ENCODE results near the gene GALNT17. TPM values are rescaled to one million over a fixed set of nuclear protein-coding genes. Genes with fewer than 3 reads are reported as not detected.

Gene GALNT17
- total RNA-seq, 1 experiment from 2014 or later, result not detected

DNA sequence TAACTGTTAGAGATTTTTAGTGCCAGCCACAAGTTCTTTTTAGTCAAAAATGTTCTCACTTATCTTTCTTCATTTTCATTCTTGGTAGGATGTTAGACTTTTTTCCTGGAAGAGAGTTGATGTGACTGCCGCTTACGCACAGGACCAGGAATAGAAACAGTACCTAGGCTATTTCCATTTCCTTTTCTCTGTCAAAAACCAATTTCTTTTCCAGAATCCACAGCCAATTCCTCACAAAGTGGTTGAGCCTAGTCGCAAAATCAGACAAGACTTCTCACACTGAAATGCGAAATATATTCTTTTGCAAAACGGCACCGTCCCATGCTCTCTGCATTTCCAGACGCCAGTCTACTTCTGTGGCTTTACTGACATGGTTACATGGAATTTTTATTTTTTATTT, 394.2 kb downstream of the GALNT17 start:
- ATAC-seq (no peak), DNase-seq (no peak)
- no peaks in the 10 kb centered on the region for H3K27me3 ChIP-seq (ENCODE audit: low read length)
- H3K9me3 ChIP-seq (ENCODE audit: low read length), result peaks cover 3% of the 10 kb centered on the region; the same call in 1 of the 2 replicates
- no peaks in the 10 kb centered on the region for H3K9me2 ChIP-seq (replicated peaks; ENCODE audit: low read length)
- CTCF ChIA-PET, result no interaction called here
- no peaks in the 10 kb centered on the region for H3F3A ChIP-seq (ENCODE audit: low read length, unreplicated experiment)
- H3K79me2 ChIP-seq (ENCODE audit: low read length), result no peaks in the 10 kb centered on the region
- TF ChIP-seq EZH2phosphoT487 (IDR thresholded peaks at IDR 0.05; ENCODE audit: borderline replicate concordance, low read length) (no peak), EZH2 (IDR thresholded peaks at IDR 0.05; ENCODE audit: low read length, unreplicated experiment) (no peak)
- TF ChIP-seq, protein P1, sequence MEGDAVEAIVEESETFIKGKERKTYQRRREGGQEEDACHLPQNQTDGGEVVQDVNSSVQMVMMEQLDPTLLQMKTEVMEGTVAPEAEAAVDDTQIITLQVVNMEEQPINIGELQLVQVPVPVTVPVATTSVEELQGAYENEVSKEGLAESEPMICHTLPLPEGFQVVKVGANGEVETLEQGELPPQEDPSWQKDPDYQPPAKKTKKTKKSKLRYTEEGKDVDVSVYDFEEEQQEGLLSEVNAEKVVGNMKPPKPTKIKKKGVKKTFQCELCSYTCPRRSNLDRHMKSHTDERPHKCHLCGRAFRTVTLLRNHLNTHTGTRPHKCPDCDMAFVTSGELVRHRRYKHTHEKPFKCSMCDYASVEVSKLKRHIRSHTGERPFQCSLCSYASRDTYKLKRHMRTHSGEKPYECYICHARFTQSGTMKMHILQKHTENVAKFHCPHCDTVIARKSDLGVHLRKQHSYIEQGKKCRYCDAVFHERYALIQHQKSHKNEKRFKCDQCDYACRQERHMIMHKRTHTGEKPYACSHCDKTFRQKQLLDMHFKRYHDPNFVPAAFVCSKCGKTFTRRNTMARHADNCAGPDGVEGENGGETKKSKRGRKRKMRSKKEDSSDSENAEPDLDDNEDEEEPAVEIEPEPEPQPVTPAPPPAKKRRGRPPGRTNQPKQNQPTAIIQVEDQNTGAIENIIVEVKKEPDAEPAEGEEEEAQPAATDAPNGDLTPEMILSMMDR (conservative IDR thresholded peaks at IDR 0.05; ENCODE audit: low read depth, low read length), result no peak
- POLR2A ChIA-PET (ENCODE audit: unreplicated experiment), result no interaction called here
- no peak overlapping the region for H3K4me2 ChIP-seq (ENCODE audit: low read length)
- H3K9ac ChIP-seq (ENCODE audit: low read length), result no peak overlapping the region
- no TSS peak for BruUV-seq (replicated peaks)
- H3K27ac ChIP-seq (ENCODE audit: low read length), result no peak overlapping the region
- H2AFZ ChIP-seq (ENCODE audit: low read length), result no peak overlapping the region
- H3K36me3 ChIP-seq (ENCODE audit: low read depth, low read length), result no peaks in the 10 kb centered on the region
- H3K4me1 ChIP-seq (ENCODE audit: insufficient read depth, low read length), result no peaks in the 10 kb centered on the region
- intact Hi-C loops (cut with micrococcal nuclease), result no loop called here
- no peak overlapping the region for H3K4me3 ChIP-seq (ENCODE audit: low read length)
- H4K20me1 ChIP-seq (ENCODE audit: low read length), result no peaks in the 10 kb centered on the region

DNA sequence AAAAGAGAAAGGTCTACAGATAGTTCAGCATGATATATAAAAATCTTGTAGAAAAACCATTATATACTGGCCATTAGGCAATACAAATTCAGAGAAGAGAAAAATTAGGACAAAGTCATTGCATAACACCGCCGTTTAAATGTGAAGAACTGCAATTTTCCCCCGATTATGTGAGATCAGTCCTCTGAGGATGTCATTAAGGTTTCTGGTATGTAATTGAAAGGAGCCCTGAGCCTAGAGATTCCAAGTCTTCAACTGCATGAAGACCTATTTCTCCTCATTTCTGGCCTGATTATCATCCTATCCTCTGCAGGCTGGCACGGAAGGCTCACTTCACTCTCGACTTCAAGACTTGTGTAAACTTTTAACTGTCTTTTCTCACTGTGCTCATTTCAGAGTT, 395.3 kb downstream of the GALNT17 start:
- H3K27me3 ChIP-seq (ENCODE audit: low read length), result no peaks in the 10 kb centered on the region
- CTCF ChIA-PET, result no interaction called here
- no TSS peak for BruUV-seq (replicated peaks)
- DNase-seq, result no peak
- H3F3A ChIP-seq (ENCODE audit: low read length, unreplicated experiment), result no peaks in the 10 kb centered on the region
- H3K9me2 ChIP-seq (replicated peaks; ENCODE audit: low read length), result no peaks in the 10 kb centered on the region
- no peak overlapping the region for H3K9ac ChIP-seq (ENCODE audit: low read length)
- intact Hi-C loops (cut with micrococcal nuclease), result no loop called here
- H4K20me1 ChIP-seq (ENCODE audit: low read length), result no peaks in the 10 kb centered on the region
- POLR2A ChIA-PET (ENCODE audit: unreplicated experiment), result no interaction called here
- no peak overlapping the region for H3K27ac ChIP-seq (ENCODE audit: low read length)
- no peak for ATAC-seq
- no peak overlapping the region for H3K4me2 ChIP-seq (ENCODE audit: low read length)
- H2AFZ ChIP-seq (ENCODE audit: low read length), result no peak overlapping the region
- TF ChIP-seq EZH2 (IDR thresholded peaks at IDR 0.05; ENCODE audit: low read length, unreplicated experiment), result no peak
- TF ChIP-seq, protein P1 (conservative IDR thresholded peaks at IDR 0.05; ENCODE audit: low read depth, low read length), result no peak
- TF ChIP-seq EZH2phosphoT487 (IDR thresholded peaks at IDR 0.05; ENCODE audit: borderline replicate concordance, low read length), result no peak
- H3K9me3 ChIP-seq (ENCODE audit: low read length), result 0 out of 2 replicates have a peak, but pooled peaks cover under 1% of the 10 kb centered on the region
- H3K4me3 ChIP-seq (ENCODE audit: low read length), result no peak overlapping the region
- no peaks in the 10 kb centered on the region for H3K4me1 ChIP-seq (ENCODE audit: insufficient read depth, low read length)
- H3K36me3 ChIP-seq (ENCODE audit: low read depth, low read length), result no peaks in the 10 kb centered on the region
- no peaks in the 10 kb centered on the region for H3K79me2 ChIP-seq (ENCODE audit: low read length)

DNA sequence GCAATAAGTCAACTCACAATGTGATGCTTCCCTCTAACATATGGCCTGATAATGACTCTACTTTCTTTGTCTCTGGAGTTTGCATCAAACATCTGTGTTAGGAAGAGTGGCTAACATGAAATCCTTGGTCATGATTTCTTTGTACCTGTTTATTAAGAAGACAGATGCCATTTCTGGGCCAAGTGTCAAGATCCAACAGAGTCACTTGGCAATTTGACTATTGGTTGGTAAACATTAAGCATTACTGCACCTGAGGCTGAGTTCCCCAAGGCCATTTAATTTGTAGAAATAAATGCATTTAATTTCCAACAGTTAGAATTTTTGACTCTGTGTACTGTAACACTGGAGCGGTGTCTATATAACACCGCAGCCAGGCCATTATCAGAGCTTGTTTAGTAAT, 403.7 kb downstream of the GALNT17 start:
- ChIA-PET POLR2A (ENCODE audit: unreplicated experiment) (no interaction called here), CTCF (no interaction called here)
- Histone ChIP-seq H3F3A (ENCODE audit: low read length, unreplicated experiment) (no peaks in the 10 kb centered on the region), H3K4me3 (ENCODE audit: low read length) (no peak overlapping the region), H3K9me2 (replicated peaks; ENCODE audit: low read length) (no peaks in the 10 kb centered on the region), H4K20me1 (ENCODE audit: low read length) (no peaks in the 10 kb centered on the region), H3K4me1 (ENCODE audit: insufficient read depth, low read length) (no peaks in the 10 kb centered on the region), H3K79me2 (ENCODE audit: low read length) (no peaks in the 10 kb centered on the region), H3K36me3 (ENCODE audit: low read depth, low read length) (no peaks in the 10 kb centered on the region), H3K27ac (ENCODE audit: low read length) (no peak overlapping the region), H2AFZ (ENCODE audit: low read length) (no peak overlapping the region), H3K27me3 (ENCODE audit: low read length) (no peaks in the 10 kb centered on the region), H3K4me2 (ENCODE audit: low read length) (no peak overlapping the region), H3K9ac (ENCODE audit: low read length) (no peak overlapping the region), H3K9me3 (ENCODE audit: low read length) (no peaks in the 10 kb centered on the region)
- no TSS peak for BruUV-seq (replicated peaks)
- DNase-seq, result no peak
- TF ChIP-seq EZH2phosphoT487 (IDR thresholded peaks at IDR 0.05; ENCODE audit: borderline replicate concordance, low read length), result no peak
- TF ChIP-seq EZH2 (IDR thresholded peaks at IDR 0.05; ENCODE audit: low read length, unreplicated experiment), result no peak
- TF ChIP-seq, protein P1 (conservative IDR thresholded peaks at IDR 0.05; ENCODE audit: low read depth, low read length), result no peak
- intact Hi-C loops (cut with micrococcal nuclease), result no loop called here
- ATAC-seq, result no peak
